HAP-1 (cell line): Measurements from ENCODE around the gene SCARF1.
"Not testable (repeated sequence)": the region's sequence is repeated elsewhere in the genome, so short reads cannot be mapped to it uniquely, and the experiment has no call there.

ENCODE experiments used
- DNase-seq, 2 experiments: peaks; one replicate each; pipeline ENCODE4 v3.0.0-alpha.2; 2016 to 2020; ENCODE audit warnings: low spot score in 2 of 2
- H3K27me3 ChIP-seq: fragments of 250-450 bp; sonication (Bioruptor Pico); 2 replicates; pipeline ENCODE4 v1.5.1; 2020; ENCODE audit warnings: low read depth, mild to moderate bottlenecking, moderate library complexity
- H3K36me3 ChIP-seq: fragments of 250-450 bp; sonication (Bioruptor Pico); replicated peaks from 2 replicates; pipeline ENCODE4 v1.5.1; 2020; ENCODE audit warnings: mild to moderate bottlenecking
- H3K4me1 ChIP-seq: fragments of 250-450 bp; sonication (Bioruptor Pico); 2 replicates; pipeline ENCODE4 v1.5.1; 2020; ENCODE audit warnings: mild to moderate bottlenecking
- H3K4me3 ChIP-seq: fragments of 250-450 bp; sonication (Bioruptor Pico); 2 replicates; pipeline ENCODE4 v1.5.1; 2020; ENCODE audit warnings: mild to moderate bottlenecking, moderate library complexity
- H3K9me3 ChIP-seq: fragments of 250-450 bp; sonication (Bioruptor Pico); 2 replicates; pipeline ENCODE4 v1.5.1; 2020; ENCODE audit warnings: mild to moderate bottlenecking, moderate library complexity
- in situ Hi-C: fragments of 300-500 bp; cut with MboI; formaldehyde crosslinking; loops from 3 replicates; pipeline ENCODE4 v1.14.3; 2020; ENCODE audit warnings: low sequenced_read_pairs, inconsistent platforms, mixed read lengths

The SCARF1 gene

GRCh38 chr17:1653735-1654134, 8.2 kb upstream of the SCARF1 start:
- in situ Hi-C loops = no loop called here
- DNase-seq = no peak
- peaks cover 87% of the 10 kb centered on the region for H3K36me3 ChIP-seq

GRCh38 chr17:1652794-1653193, 7.3 kb upstream of the SCARF1 start:
- H3K4me3 ChIP-seq, H3K9me3 ChIP-seq, DNase-seq, H3K27me3 ChIP-seq, in situ Hi-C loops, H3K4me1 ChIP-seq: not testable (repeated sequence)
- H3K36me3 ChIP-seq = peaks cover 78% of the 10 kb centered on the region

More at GRCh38 chr17:1653735-1654134, 8.2 kb upstream of the SCARF1 start:
- Histone ChIP-seq H3K9me3 (no peaks in the 10 kb centered on the region), H3K4me3 (no peak overlapping the region), H3K4me1 (no peaks in the 10 kb centered on the region; the same call in 1 of the 2 replicates), H3K27me3 (no peaks in the 10 kb centered on the region)

GRCh38 chr17:1651559-1651844, 6.0 kb upstream of the SCARF1 start:
- H3K36me3 ChIP-seq = peaks cover 66% of the 10 kb centered on the region
- in situ Hi-C loops = no loop called here

GRCh38 chr17:1650731-1651558, 5.4 kb upstream of the SCARF1 start:
- Histone ChIP-seq H3K36me3 (peaks cover 61% of the 10 kb centered on the region), H3K27me3 (no peaks in the 10 kb centered on the region), H3K4me3 (no peak overlapping the region), H3K4me1 (peaks cover 7% of the 10 kb centered on the region), H3K9me3 (no peaks in the 10 kb centered on the region)
- in situ Hi-C loops = no loop called here
- DNase-seq = no peak

More at GRCh38 chr17:1651559-1651844, 6.0 kb upstream of the SCARF1 start:
- Histone ChIP-seq H3K4me1 (peaks cover 7% of the 10 kb centered on the region), H3K27me3 (no peaks in the 10 kb centered on the region), H3K9me3 (no peaks in the 10 kb centered on the region), H3K4me3 (no peak overlapping the region)
- no peak for DNase-seq

GRCh38 chr17:1649844-1650501, 4.4 kb upstream of the SCARF1 start, which contains the start of gene RILP:
RILP (minus strand) TSS chr17:1649866; CDS start chr17:1649804, 62 bp downstream.
- Histone ChIP-seq H3K4me1 (peaks cover 7% of the 10 kb centered on the region), H3K27me3 (no peaks in the 10 kb centered on the region), H3K36me3 (peaks cover 52% of the 10 kb centered on the region), H3K4me3 (peak within 1 kb of the TSS; percentile 37), H3K9me3 (no peaks in the 10 kb centered on the region)
- in situ Hi-C loops = loop anchor here (10.0 to 25.0 kb wide), 2 partner anchors 385 to 387 kb away; partner anchors contain the start of genes DPH1, OVCA2 and RTN4RL1
- peak in 1 of 2 experiments; percentile 51 for DNase-seq

- DNase-seq = peak; percentile 86 to 95
- in situ Hi-C loops = loop anchor here (10.0 to 25.0 kb wide), 2 partner anchors 384 to 388 kb away; partner anchors contain the start of genes DPH1, OVCA2 and RTN4RL1
- peaks cover 7% of the 10 kb centered on the region for H3K4me1 ChIP-seq
Measured at GRCh38 chr17:1648963-1649843, 3.7 kb upstream of the SCARF1 start.

GRCh38 chr17:1648173-1648962, 2.8 kb upstream of the SCARF1 start:
- Histone ChIP-seq H3K9me3 (no peaks in the 10 kb centered on the region), H3K4me1 (peaks cover 7% of the 10 kb centered on the region), H3K4me3 (peak overlapping the region; percentile 37), H3K27me3 (no peaks in the 10 kb centered on the region), H3K36me3 (peaks cover 36% of the 10 kb centered on the region)
- peak in 1 of 2 experiments; percentile 68 for DNase-seq
- in situ Hi-C loops = loop anchor here (10.0 to 25.0 kb wide), 2 partner anchors 384 to 389 kb away; partner anchors contain the start of genes DPH1, OVCA2 and RTN4RL1

More at GRCh38 chr17:1648963-1649843, 3.7 kb upstream of the SCARF1 start:
- H3K27me3 ChIP-seq = no peaks in the 10 kb centered on the region
- H3K4me3 ChIP-seq = peak overlapping the region; percentile 37
- H3K9me3 ChIP-seq = no peaks in the 10 kb centered on the region
- H3K36me3 ChIP-seq = peaks cover 44% of the 10 kb centered on the region

GRCh38 chr17:1647802-1648171, 2.3 kb upstream of the SCARF1 start:
- H3K4me1 ChIP-seq = peaks cover 7% of the 10 kb centered on the region
- H3K27me3 ChIP-seq = no peaks in the 10 kb centered on the region
- in situ Hi-C loops = loop anchor here (10.0 to 25.0 kb wide), 2 partner anchors 383 to 390 kb away; partner anchors contain the start of genes DPH1, OVCA2 and RTN4RL1
- H3K9me3 ChIP-seq = no peaks in the 10 kb centered on the region
- peaks cover 30% of the 10 kb centered on the region for H3K36me3 ChIP-seq
- no peak for DNase-seq
- H3K4me3 ChIP-seq = peak overlapping the region; percentile 37; the same call in 1 of the 2 replicates

GRCh38 chr17:1646199-1646875, 805 bp upstream of the SCARF1 start:
- in situ Hi-C loops = loop anchor here (10.0 to 25.0 kb wide), 2 partner anchors 382 to 391 kb away; partner anchors contain the start of genes DPH1, OVCA2 and RTN4RL1
- no peak for DNase-seq
- Histone ChIP-seq H3K27me3 (no peaks in the 10 kb centered on the region), H3K4me3 (no peak overlapping the region), H3K9me3 (no peaks in the 10 kb centered on the region), H3K4me1 (peaks cover 7% of the 10 kb centered on the region), H3K36me3 (peaks cover 16% of the 10 kb centered on the region)

- H3K27me3 ChIP-seq = no peaks in the 10 kb centered on the region
- peaks cover 7% of the 10 kb centered on the region for H3K4me1 ChIP-seq
- H3K9me3 ChIP-seq = no peaks in the 10 kb centered on the region
- no peak for DNase-seq
- H3K4me3 ChIP-seq = no peak overlapping the region
- in situ Hi-C loops = loop anchor here (10.0 to 25.0 kb wide), 2 partner anchors 380 to 393 kb away; partner anchors contain the start of genes DPH1, OVCA2 and RTN4RL1
- no peaks in the 10 kb centered on the region for H3K36me3 ChIP-seq
Measured at GRCh38 chr17:1644493-1645206, 882 bp downstream of the SCARF1 start.

- no peaks in the 10 kb centered on the region for H3K27me3 ChIP-seq
- in situ Hi-C loops = loop anchor here (10.0 to 25.0 kb wide), 2 partner anchors 379 to 393 kb away; partner anchors contain the start of genes DPH1, OVCA2 and RTN4RL1
- no peaks in the 10 kb centered on the region for H3K9me3 ChIP-seq
- no peaks in the 10 kb centered on the region for H3K36me3 ChIP-seq
- no peak for DNase-seq
- peaks cover 7% of the 10 kb centered on the region for H3K4me1 ChIP-seq
- H3K4me3 ChIP-seq = no peak overlapping the region; the same call in 1 of the 2 replicates
Measured at GRCh38 chr17:1643999-1644492, 1.5 kb downstream of the SCARF1 start.
